GM19193 (cell line): Measurements from ENCODE around the gene DBN1.

Experiments
- POLR2A ChIP-seq: IDR thresholded peaks from 4 replicates; pipeline ENCODE4 v1.6.1; 2011; ENCODE audit not compliant: insufficient read depth, insufficient read length; ENCODE audit errors: extremely low read depth

DBN1 gene

GRCh38 chr5:177473443-177474001 is at the start of gene DBN1:
Gene DBN1 (minus strand): TSS chr5:177473634. CDS start chr5:177473521, 113 bp downstream.
- TF ChIP-seq POLR2A: no peak

GRCh38 chr5:177520916-177521513 is 47.6 kb upstream of the DBN1 start:
- no peak for TF ChIP-seq POLR2A

GRCh38 chr5:177520271-177520670 is 46.8 kb upstream of the DBN1 start:
- no peak for TF ChIP-seq POLR2A

GRCh38 chr5:177519463-177520235 is 46.2 kb upstream of the DBN1 start:
- no peak for TF ChIP-seq POLR2A

GRCh38 chr5:177516601-177517568 is 43.5 kb upstream of the DBN1 start, which contains the start of gene DDX41:
Gene DDX41 (minus strand): TSS chr5:177516961. CDS start chr5:177516945, 16 bp downstream.
- TF ChIP-seq POLR2A: peak; percentile 84

- no peak for TF ChIP-seq POLR2A
These were observed 42.1 kb upstream of the DBN1 start for GRCh38 chr5:177515580-177515979.

GRCh38 chr5:177514541-177514940 is 41.1 kb upstream of the DBN1 start:
- TF ChIP-seq POLR2A: no peak

GRCh38 chr5:177513500-177513899 is 40.1 kb upstream of the DBN1 start:
- no peak for TF ChIP-seq POLR2A

GRCh38 chr5:177512736-177513380 is 39.4 kb upstream of the DBN1 start:
- no peak for TF ChIP-seq POLR2A

GRCh38 chr5:177511796-177512675 is 38.6 kb upstream of the DBN1 start:
- TF ChIP-seq POLR2A: no peak

- TF ChIP-seq POLR2A: no peak
These were observed 37.7 kb upstream of the DBN1 start for GRCh38 chr5:177511181-177511580.

- TF ChIP-seq POLR2A: peak; percentile 46
These were observed 37.2 kb upstream of the DBN1 start for GRCh38 chr5:177510567-177511053.

- peak; percentile 22 for TF ChIP-seq POLR2A
These were observed 36.6 kb upstream of the DBN1 start for GRCh38 chr5:177509991-177510566.
